Activated CD4-positive, alpha-beta T cell treated with anti-CD3 and anti-CD28 coated beads, Interleukin-2, amount 10 ng/mL, durations not matched to agents 7 days and 5 days (primary cell): ENCODE results near the gene CD300C. TPM values are rescaled to one million over a fixed set of nuclear protein-coding genes. Genes with fewer than 3 reads are reported as not detected.
"Not testable (repeated sequence)": the region's sequence is repeated elsewhere in the genome, so short reads cannot be mapped to it uniquely, and the experiment has no call there.

Experiments
- CTCF ChIA-PET: fragments of 350-600 bp; sonication (Branson Sonifier 250); formaldehyde crosslinking; loops from one replicate; lab custom pipeline; 2021; ENCODE audit warnings: antibody characterized with exemption; lab: Charles Lee
- POLR2A ChIA-PET: fragments of 350-600 bp; sonication (Branson Sonifier 250); formaldehyde crosslinking; loops from one replicate; lab custom pipeline; 2021; ENCODE audit warnings: antibody characterized with exemption; lab: Charles Lee
- DNase-seq: peaks from one replicate; pipeline ENCODE4 v3.0.0-alpha.2; 2020
- H3K27ac Mint-ChIP-seq: one replicate; pipeline ENCODE4 v1.8.0; 2021; ENCODE audit warnings: mild to moderate bottlenecking, moderate library complexity, mixed read lengths
- H3K27me3 Mint-ChIP-seq: one replicate; pipeline ENCODE4 v1.8.0; 2021; ENCODE audit warnings: mixed read lengths
- H3K36me3 Mint-ChIP-seq: one replicate; pipeline ENCODE4 v1.8.0; 2021; ENCODE audit warnings: low read depth, mixed read lengths
- H3K4me1 Mint-ChIP-seq: one replicate; pipeline ENCODE4 v1.8.0; 2021; ENCODE audit warnings: mixed read lengths
- H3K4me3 Mint-ChIP-seq: one replicate; pipeline ENCODE4 v1.8.0; 2021; ENCODE audit warnings: mild to moderate bottlenecking, moderate library complexity, mixed read lengths
- H3K9me3 Mint-ChIP-seq: one replicate; pipeline ENCODE4 v1.8.0; 2021; ENCODE audit warnings: mixed read lengths
- total RNA-seq, 2 experiments: library from RNA; stranded (reverse); gene quantifications; one replicate each; pipeline ENCODE4 v1.2.3, GENCODE V29; 2021

CD300C gene
- total RNA-seq, 2 experiments from 2014 or later: 0.52 to 0.57 TPM

- H3K4me1 Mint-ChIP-seq: peaks cover 9% of the 10 kb centered on the region
- peaks cover 19% of the 10 kb centered on the region for H3K9me3 Mint-ChIP-seq
- peaks cover 11% of the 10 kb centered on the region for H3K36me3 Mint-ChIP-seq
- CTCF ChIA-PET: no interaction called here
- peaks cover 26% of the 10 kb centered on the region for H3K27me3 Mint-ChIP-seq
- H3K27ac Mint-ChIP-seq: peak overlapping the region; percentile 94
- POLR2A ChIA-PET: no interaction called here
- peak; percentile 56 for DNase-seq
- H3K4me3 Mint-ChIP-seq: peak overlapping the region; percentile 68
These were observed 31.1 kb downstream of the CD300C start for GRCh38 chr17:74514632-74515334.

GRCh38 chr17:74513987-74514631, 31.8 kb downstream of the CD300C start:
- POLR2A ChIA-PET: no interaction called here
- Mint-ChIP-seq H3K4me3 (peak overlapping the region; percentile 68), H3K27me3 (peaks cover 26% of the 10 kb centered on the region), H3K36me3 (peaks cover 11% of the 10 kb centered on the region), H3K9me3 (peaks cover 17% of the 10 kb centered on the region), H3K27ac (peak overlapping the region; percentile 94), H3K4me1 (peaks cover 9% of the 10 kb centered on the region)
- CTCF ChIA-PET: interaction anchor here (1.0 kb wide), 1 partner anchor 135 kb away, joined by 3 read pairs; no protein-coding TSS in a partner anchor
- peak; percentile 62 for DNase-seq

GRCh38 chr17:74512624-74513091, 33.3 kb downstream of the CD300C start:
- Mint-ChIP-seq H3K4me3 (no peak overlapping the region), H3K27ac (no peak overlapping the region), H3K36me3 (peaks cover 11% of the 10 kb centered on the region), H3K4me1 (peaks cover 9% of the 10 kb centered on the region), H3K9me3 (peaks cover 16% of the 10 kb centered on the region), H3K27me3 (peaks cover 28% of the 10 kb centered on the region)
- POLR2A ChIA-PET: no interaction called here
- CTCF ChIA-PET: interaction anchor here (1.7 kb wide), 1 partner anchor 133 kb away, joined by 5 read pairs; no protein-coding TSS in a partner anchor
- DNase-seq: no peak

GRCh38 chr17:74512036-74512435, 33.9 kb downstream of the CD300C start:
- Mint-ChIP-seq H3K4me3 (no peak overlapping the region), H3K27me3 (peaks cover 31% of the 10 kb centered on the region), H3K4me1 (peaks cover 9% of the 10 kb centered on the region), H3K27ac (no peak overlapping the region), H3K9me3 (peaks cover 16% of the 10 kb centered on the region), H3K36me3 (peaks cover 11% of the 10 kb centered on the region)
- ChIA-PET CTCF (interaction anchor here (1.7 kb wide), 1 partner anchor 133 kb away, joined by 5 read pairs; no protein-coding TSS in a partner anchor), POLR2A (no interaction called here)
- no peak for DNase-seq

GRCh38 chr17:74508156-74508555, 37.8 kb downstream of the CD300C start:
- no peak for DNase-seq
- no peaks in the 10 kb centered on the region for H3K4me1 Mint-ChIP-seq
- H3K27me3 Mint-ChIP-seq: peaks cover 22% of the 10 kb centered on the region
- ChIA-PET POLR2A (no interaction called here), CTCF (no interaction called here)
- H3K27ac Mint-ChIP-seq: no peak overlapping the region
- no peak overlapping the region for H3K4me3 Mint-ChIP-seq
- no peaks in the 10 kb centered on the region for H3K9me3 Mint-ChIP-seq
- H3K36me3 Mint-ChIP-seq: no peaks in the 10 kb centered on the region

GRCh38 chr17:74503949-74504348, 42.0 kb downstream of the CD300C start:
- CTCF ChIA-PET: interaction anchor here (1.2 to 2.1 kb wide), 2 partner anchors 36 to 125 kb away, joined by 3 to 5 read pairs; no protein-coding TSS in a partner anchor
- H3K27ac Mint-ChIP-seq, H3K9me3 Mint-ChIP-seq, POLR2A ChIA-PET, DNase-seq, H3K36me3 Mint-ChIP-seq, H3K4me3 Mint-ChIP-seq, H3K4me1 Mint-ChIP-seq: not testable (repeated sequence)
- H3K27me3 Mint-ChIP-seq: peaks cover 13% of the 10 kb centered on the region

GRCh38 chr17:74502861-74503260, 43.1 kb downstream of the CD300C start:
- no peak for DNase-seq
- no peaks in the 10 kb centered on the region for H3K9me3 Mint-ChIP-seq
- peaks cover 7% of the 10 kb centered on the region for H3K27me3 Mint-ChIP-seq
- no peak overlapping the region for H3K4me3 Mint-ChIP-seq
- H3K27ac Mint-ChIP-seq: no peak overlapping the region
- POLR2A ChIA-PET: no interaction called here
- H3K36me3 Mint-ChIP-seq: no peaks in the 10 kb centered on the region
- CTCF ChIA-PET: interaction anchor here (0.5 to 2.1 kb wide), 2 partner anchors 124 to 557 kb away, joined by 3 to 5 read pairs; no protein-coding TSS in a partner anchor
- H3K4me1 Mint-ChIP-seq: no peaks in the 10 kb centered on the region

- POLR2A ChIA-PET: no interaction called here
- no peak for DNase-seq
- Mint-ChIP-seq H3K36me3 (no peaks in the 10 kb centered on the region), H3K9me3 (no peaks in the 10 kb centered on the region), H3K4me1 (peaks cover 3% of the 10 kb centered on the region), H3K27ac (no peak overlapping the region), H3K27me3 (peaks cover 3% of the 10 kb centered on the region), H3K4me3 (no peak overlapping the region)
- CTCF ChIA-PET: interaction anchor here (1.1 to 1.6 kb wide), 2 partner anchors 8 to 130 kb away, joined by 4 read pairs; no protein-coding TSS in a partner anchor
These were observed 45.9 kb downstream of the CD300C start for GRCh38 chr17:74499992-74500391.

GRCh38 chr17:74497471-74497870, 48.4 kb downstream of the CD300C start:
- CTCF ChIA-PET: interaction anchor here (0.9 to 2.6 kb wide), 3 partner anchors 41 to 128 kb away, joined by 3 to 10 read pairs (median 4); no protein-coding TSS in a partner anchor
- DNase-seq: no peak
- Mint-ChIP-seq H3K9me3 (no peaks in the 10 kb centered on the region), H3K4me3 (no peak overlapping the region), H3K36me3 (no peaks in the 10 kb centered on the region), H3K4me1 (peaks cover 10% of the 10 kb centered on the region), H3K27me3 (peaks cover 5% of the 10 kb centered on the region), H3K27ac (no peak overlapping the region)
- POLR2A ChIA-PET: no interaction called here

- Mint-ChIP-seq H3K4me1 (peaks cover 10% of the 10 kb centered on the region), H3K27me3 (peaks cover 12% of the 10 kb centered on the region), H3K36me3 (peaks cover 1% of the 10 kb centered on the region), H3K27ac (no peak overlapping the region), H3K9me3 (peaks cover 3% of the 10 kb centered on the region), H3K4me3 (no peak overlapping the region)
- POLR2A ChIA-PET: no interaction called here
- CTCF ChIA-PET: interaction anchor here (0.5 to 2.5 kb wide), 2 partner anchors 114 to 358 kb away, joined by 4 to 7 read pairs; no protein-coding TSS in a partner anchor
- peak; percentile 74 for DNase-seq
These were observed 52.5 kb downstream of the CD300C start for GRCh38 chr17:74493331-74493833.

GRCh38 chr17:74491626-74492025, 54.3 kb downstream of the CD300C start:
- H3K9me3 Mint-ChIP-seq: peaks cover 3% of the 10 kb centered on the region
- DNase-seq: no peak
- POLR2A ChIA-PET: no interaction called here
- CTCF ChIA-PET: interaction anchor here (1.2 to 1.6 kb wide), 5 partner anchors 9 to 122 kb away, joined by 3 to 4 read pairs (median 4); no protein-coding TSS in a partner anchor
- H3K4me1 Mint-ChIP-seq: peaks cover 7% of the 10 kb centered on the region
- peaks cover 1% of the 10 kb centered on the region for H3K36me3 Mint-ChIP-seq
- peaks cover 16% of the 10 kb centered on the region for H3K27me3 Mint-ChIP-seq
- H3K27ac Mint-ChIP-seq: no peak overlapping the region
- no peak overlapping the region for H3K4me3 Mint-ChIP-seq
